ENCODE data around the gene PTGR2.
A peak's percentile ranks its signal among the peaks of the same experiment; 100 is the strongest.
"Not testable (repeated sequence)": the region's sequence is repeated elsewhere in the genome, so short reads cannot be mapped to it uniquely, and the experiment has no call there.

The PTGR2 gene

GRCh38 chr14:73888460-73888725 lies 36.8 kb downstream of the PTGR2 start:
- no peak overlapping the region for H3K9ac ChIP-seq
- H3K27ac ChIP-seq = no peak overlapping the region
- no peaks in the 10 kb centered on the region for H3K9me3 ChIP-seq (ENCODE audit: control insufficient read depth, low read length)
- no peak for TF ChIP-seq CTCF (IDR thresholded peaks at IDR 0.05)
- H3K4me2 ChIP-seq (ENCODE audit: low read length) = peak overlapping the region; percentile 81
- H2AFZ ChIP-seq = no peak overlapping the region
- peaks cover 24% of the 10 kb centered on the region for H3K79me2 ChIP-seq
- no peak overlapping the region for H3K4me3 ChIP-seq (ENCODE audit: low read depth, low read length)
- peaks cover 7% of the 10 kb centered on the region for H3K4me1 ChIP-seq
- H3K27me3 ChIP-seq (ENCODE audit: control insufficient read depth, insufficient read depth, low read length) = no peaks in the 10 kb centered on the region
- no peaks in the 10 kb centered on the region for H3K36me3 ChIP-seq (ENCODE audit: control insufficient read depth, insufficient read depth, low read length)

GRCh38 chr14:73888971-73889370 lies 37.3 kb downstream of the PTGR2 start:
- Histone ChIP-seq H3K9ac (no peak overlapping the region), H3K4me2 (ENCODE audit: low read length) (no peak overlapping the region), H3K4me3 (ENCODE audit: low read depth, low read length) (no peak overlapping the region), H2AFZ (no peak overlapping the region), H3K9me3 (ENCODE audit: control insufficient read depth, low read length) (no peaks in the 10 kb centered on the region), H3K4me1 (peaks cover 7% of the 10 kb centered on the region), H3K79me2 (peaks cover 24% of the 10 kb centered on the region), H3K27ac (no peak overlapping the region), H3K27me3 (ENCODE audit: control insufficient read depth, insufficient read depth, low read length) (no peaks in the 10 kb centered on the region), H3K36me3 (ENCODE audit: control insufficient read depth, insufficient read depth, low read length) (no peaks in the 10 kb centered on the region)
- TF ChIP-seq CTCF (IDR thresholded peaks at IDR 0.05) = no peak

- peaks cover 7% of the 10 kb centered on the region for H3K4me1 ChIP-seq
- H3K4me3 ChIP-seq (ENCODE audit: low read depth, low read length) = no peak overlapping the region
- H3K27ac ChIP-seq = no peak overlapping the region
- H2AFZ ChIP-seq = no peak overlapping the region
- no peaks in the 10 kb centered on the region for H3K36me3 ChIP-seq (ENCODE audit: control insufficient read depth, insufficient read depth, low read length)
- no peak overlapping the region for H3K4me2 ChIP-seq (ENCODE audit: low read length)
- H3K79me2 ChIP-seq = peaks cover 24% of the 10 kb centered on the region
- TF ChIP-seq CTCF (IDR thresholded peaks at IDR 0.05) = no peak
- H3K27me3 ChIP-seq (ENCODE audit: control insufficient read depth, insufficient read depth, low read length) = no peaks in the 10 kb centered on the region
- no peaks in the 10 kb centered on the region for H3K9me3 ChIP-seq (ENCODE audit: control insufficient read depth, low read length)
- no peak overlapping the region for H3K9ac ChIP-seq
These were observed 37.7 kb downstream of the PTGR2 start for GRCh38 chr14:73889376-73889775.

GRCh38 chr14:73894180-73894687 lies 42.6 kb downstream of the PTGR2 start:
- not testable (repeated sequence) for H3K9me3 ChIP-seq (ENCODE audit: control insufficient read depth, low read length); H2AFZ ChIP-seq; H3K4me1 ChIP-seq; H3K27ac ChIP-seq; H3K9ac ChIP-seq; H3K4me2 ChIP-seq (ENCODE audit: low read length); H3K4me3 ChIP-seq (ENCODE audit: low read depth, low read length); H3K27me3 ChIP-seq (ENCODE audit: control insufficient read depth, insufficient read depth, low read length); H3K36me3 ChIP-seq (ENCODE audit: control insufficient read depth, insufficient read depth, low read length)
- peaks cover 14% of the 10 kb centered on the region for H3K79me2 ChIP-seq

GRCh38 chr14:73895939-73896338 lies 44.3 kb downstream of the PTGR2 start:
- no peaks in the 10 kb centered on the region for H3K9me3 ChIP-seq (ENCODE audit: control insufficient read depth, low read length)
- no peak overlapping the region for H3K27ac ChIP-seq
- no peak overlapping the region for H3K9ac ChIP-seq
- no peak overlapping the region for H3K4me3 ChIP-seq (ENCODE audit: low read depth, low read length)
- no peak for TF ChIP-seq CTCF (IDR thresholded peaks at IDR 0.05)
- no peak overlapping the region for H2AFZ ChIP-seq
- peaks cover 14% of the 10 kb centered on the region for H3K79me2 ChIP-seq
- no peak overlapping the region for H3K4me2 ChIP-seq (ENCODE audit: low read length)
- peaks cover 3% of the 10 kb centered on the region for H3K36me3 ChIP-seq (ENCODE audit: control insufficient read depth, insufficient read depth, low read length)
- no peaks in the 10 kb centered on the region for H3K4me1 ChIP-seq
- H3K27me3 ChIP-seq (ENCODE audit: control insufficient read depth, insufficient read depth, low read length) = no peaks in the 10 kb centered on the region

All from parathyroid adenoma (tissue), 2 donors.